Stimulated activated effector memory CD8-positive, alpha-beta T cell treated with anti-CD3 and anti-CD28 coated beads, Interleukin-12 subunit alpha, Interleukin-12 subunit beta, amount 100 ng/mL, for 72 hours (primary cell): ENCODE measurements around the gene CCR7.
"Not testable (repeated sequence)": the region's sequence is repeated elsewhere in the genome, so short reads cannot be mapped to it uniquely, and the experiment has no call there.

ENCODE experiments used
- ATAC-seq: fragments of 150-1000 bp; cut with Tn5 transposase; 2 replicates; pipeline ENCODE4 v1.10.0; 2021
- DNase-seq, 2 donors: peaks; one replicate each; pipeline ENCODE4 v3.0.0; 2021 to 2022; ENCODE audit warnings: low spot score in 2 of 2
- H3K27ac Mint-ChIP-seq: one replicate; pipeline ENCODE4 v1.8.0; 2022; ENCODE audit warnings: mild to moderate bottlenecking, mixed read lengths
- H3K36me3 Mint-ChIP-seq: one replicate; pipeline ENCODE4 v1.8.0; 2022; ENCODE audit warnings: mild to moderate bottlenecking, mixed read lengths
- H3K4me1 Mint-ChIP-seq: one replicate; pipeline ENCODE4 v1.8.0; 2022; ENCODE audit warnings: mixed read lengths
- H3K4me3 Mint-ChIP-seq: one replicate; pipeline ENCODE4 v1.8.0; 2022; ENCODE audit warnings: mild to moderate bottlenecking, mixed read lengths
- H3K9me3 Mint-ChIP-seq: one replicate; pipeline ENCODE4 v1.8.0; 2022; ENCODE audit warnings: mixed read lengths

CCR7 gene

DNA sequence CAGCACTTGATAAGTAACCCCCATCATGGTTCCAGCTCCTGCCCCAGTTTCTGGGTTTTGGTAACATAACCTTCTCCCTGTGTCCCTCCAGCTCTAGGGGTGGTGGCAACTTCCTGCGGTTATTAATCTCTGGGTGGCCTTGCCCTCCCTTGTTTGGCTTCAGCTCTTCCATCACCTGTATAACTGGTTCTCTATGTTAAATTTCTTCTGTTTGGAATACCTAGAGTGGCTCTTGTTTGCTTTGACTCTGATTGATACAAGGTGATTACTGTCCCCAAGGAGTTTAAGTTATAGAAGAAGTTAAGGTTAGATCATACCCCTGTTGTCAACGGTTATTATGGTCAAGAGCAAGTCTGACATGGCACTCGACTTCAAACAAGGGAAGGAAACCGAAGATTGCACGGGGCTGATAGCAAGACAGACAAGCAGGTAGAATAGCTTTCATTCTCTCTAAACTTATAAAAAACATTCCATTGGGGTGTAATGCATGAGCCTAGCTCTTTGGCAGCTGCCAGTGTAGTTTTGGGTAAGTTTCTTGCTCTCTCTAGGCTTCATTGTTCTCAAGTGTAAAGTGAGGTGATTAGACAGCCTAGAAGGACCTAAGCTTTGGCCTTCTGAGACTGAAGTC is 11.0 kb upstream of the CCR7 start:
- H3K9me3 Mint-ChIP-seq = peaks cover 18% of the 10 kb centered on the region
- ATAC-seq (no peak), DNase-seq (no peak)
- peaks cover 17% of the 10 kb centered on the region for H3K4me1 Mint-ChIP-seq
- no peak overlapping the region for H3K4me3 Mint-ChIP-seq
- H3K27ac Mint-ChIP-seq = no peak overlapping the region
- H3K36me3 Mint-ChIP-seq = no peaks in the 10 kb centered on the region

- ATAC-seq = no peak
- Mint-ChIP-seq H3K36me3 (no peaks in the 10 kb centered on the region), H3K4me3 (no peak overlapping the region), H3K9me3 (peaks cover 18% of the 10 kb centered on the region), H3K4me1 (peaks cover 20% of the 10 kb centered on the region), H3K27ac (no peak overlapping the region)
- DNase-seq = no peak
These were observed 9.0 kb upstream of the CCR7 start for GRCh38 chr17:40574292-40574691.

- not testable (repeated sequence) for ATAC-seq
- Mint-ChIP-seq H3K9me3 (peaks cover 18% of the 10 kb centered on the region), H3K4me1 (peaks cover 22% of the 10 kb centered on the region)
These were observed 7.1 kb upstream of the CCR7 start for GRCh38 chr17:40572245-40572993.

DNA sequence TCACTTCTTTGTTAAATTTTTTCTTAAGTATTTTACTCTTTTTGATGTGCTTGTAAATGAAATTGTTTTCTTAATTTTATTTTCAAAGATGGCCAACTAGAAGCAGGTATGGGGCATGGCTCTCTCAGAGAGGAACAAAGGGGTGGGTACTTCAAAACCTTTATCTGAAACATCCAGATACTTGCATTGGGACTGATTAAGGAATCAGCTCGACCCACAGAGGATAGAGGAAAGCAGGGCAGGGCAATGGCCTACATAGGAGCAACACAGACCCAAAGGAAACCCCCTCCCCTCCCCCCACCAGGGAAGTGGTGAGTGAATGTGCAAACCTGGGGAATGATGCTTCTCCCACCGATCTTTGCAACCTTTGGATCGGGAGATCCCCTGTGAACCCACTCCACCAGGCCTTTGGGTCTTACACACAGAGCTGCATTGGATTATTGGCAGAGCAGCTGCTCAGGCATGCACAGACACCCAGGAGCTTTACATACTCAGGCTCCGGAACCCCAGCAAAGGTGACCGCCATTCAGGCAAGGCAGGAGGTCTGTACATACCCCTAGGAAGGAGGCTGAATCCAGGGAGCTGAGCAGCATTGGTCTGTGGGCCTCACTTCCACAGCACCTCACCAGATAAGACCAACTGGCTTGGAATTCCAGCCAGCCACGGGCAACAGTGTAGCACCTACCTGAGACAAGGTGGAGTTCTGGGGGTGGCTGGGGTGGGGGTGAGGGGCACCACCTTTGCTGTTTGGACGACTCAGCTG is 3.0 kb upstream of the CCR7 start:
- ATAC-seq = no peak
- Mint-ChIP-seq H3K4me3 (no peak overlapping the region), H3K9me3 (peaks cover 8% of the 10 kb centered on the region), H3K4me1 (peaks cover 46% of the 10 kb centered on the region), H3K27ac (no peak overlapping the region), H3K36me3 (peaks cover 28% of the 10 kb centered on the region)
- no peak for DNase-seq

More at GRCh38 chr17:40572245-40572993, 7.1 kb upstream of the CCR7 start:
- H3K27ac Mint-ChIP-seq, H3K36me3 Mint-ChIP-seq, H3K4me3 Mint-ChIP-seq, DNase-seq: not testable (repeated sequence)

- DNase-seq (no peak), ATAC-seq (no peak)
- Mint-ChIP-seq H3K4me1 (peaks cover 54% of the 10 kb centered on the region), H3K27ac (no peak overlapping the region), H3K36me3 (peaks cover 37% of the 10 kb centered on the region), H3K4me3 (no peak overlapping the region), H3K9me3 (peaks cover 6% of the 10 kb centered on the region)
These were observed 2.1 kb upstream of the CCR7 start for GRCh38 chr17:40567377-40567776.

- ATAC-seq (no peak), DNase-seq (peak in 1 of 2 donors; percentile 48)
- H3K9me3 Mint-ChIP-seq = no peaks in the 10 kb centered on the region
- H3K27ac Mint-ChIP-seq = peak overlapping the region; percentile 98
- H3K4me1 Mint-ChIP-seq = peaks cover 69% of the 10 kb centered on the region
- peak overlapping the region; percentile 87 for H3K4me3 Mint-ChIP-seq
- peaks cover 52% of the 10 kb centered on the region for H3K36me3 Mint-ChIP-seq
These were observed 617 bp upstream of the CCR7 start for GRCh38 chr17:40565769-40566409.

GRCh38 chr17:40564195-40564882 is 933 bp downstream of the CCR7 start:
- DNase-seq (peak in 1 of 2 donors; percentile 85), ATAC-seq (no peak)
- H3K27ac Mint-ChIP-seq = peak overlapping the region; percentile 98
- H3K9me3 Mint-ChIP-seq = no peaks in the 10 kb centered on the region
- H3K4me3 Mint-ChIP-seq = peak overlapping the region; percentile 87
- peaks cover 78% of the 10 kb centered on the region for H3K4me1 Mint-ChIP-seq
- H3K36me3 Mint-ChIP-seq = peaks cover 68% of the 10 kb centered on the region

DNA sequence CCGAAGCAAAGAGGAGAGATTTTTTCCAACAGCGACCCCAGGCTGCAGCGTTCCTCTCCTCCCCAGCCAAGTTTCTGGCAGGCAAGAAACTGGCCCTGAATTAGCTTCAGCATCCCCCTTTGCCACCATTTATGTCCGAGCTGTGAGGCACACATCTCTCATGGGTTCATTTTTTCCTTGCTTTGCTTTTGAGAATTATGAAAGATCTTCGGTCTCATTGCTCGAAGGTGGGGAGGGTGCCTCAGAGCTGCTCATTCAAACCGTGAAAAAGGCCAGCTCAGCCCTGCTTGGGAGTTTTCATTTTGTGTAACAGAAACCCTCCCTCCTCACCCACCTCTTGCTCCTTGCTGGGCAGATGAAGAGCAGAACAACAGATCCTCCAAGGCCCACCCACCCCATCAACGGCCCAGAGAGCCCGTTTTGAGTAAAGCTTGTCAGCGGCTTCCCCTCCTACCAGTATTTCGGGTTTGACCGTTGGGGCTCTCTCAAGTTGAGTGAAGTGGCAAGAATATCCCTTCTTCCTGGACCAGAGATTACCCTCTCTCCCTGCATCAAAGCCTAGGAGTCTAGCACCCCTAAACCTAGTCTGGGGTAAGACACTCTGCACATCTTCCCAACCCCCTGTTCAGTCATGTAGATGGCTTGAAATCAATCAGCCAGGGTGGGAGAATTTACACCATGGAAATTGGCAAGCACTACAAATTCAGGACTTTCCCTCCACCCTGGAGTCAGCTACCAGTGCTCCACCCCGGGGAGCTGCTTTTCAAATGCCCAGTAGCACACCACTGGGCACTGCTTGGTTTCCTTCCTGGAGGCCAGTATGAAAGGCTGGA is 1.8 kb downstream of the CCR7 start:
- no peaks in the 10 kb centered on the region for H3K9me3 Mint-ChIP-seq
- peak overlapping the region; percentile 98 for H3K27ac Mint-ChIP-seq
- peaks cover 82% of the 10 kb centered on the region for H3K4me1 Mint-ChIP-seq
- ATAC-seq = peak; percentile 60
- peaks cover 77% of the 10 kb centered on the region for H3K36me3 Mint-ChIP-seq
- peak in 1 of 2 donors; percentile 91 for DNase-seq
- peak overlapping the region; percentile 87 for H3K4me3 Mint-ChIP-seq

DNA sequence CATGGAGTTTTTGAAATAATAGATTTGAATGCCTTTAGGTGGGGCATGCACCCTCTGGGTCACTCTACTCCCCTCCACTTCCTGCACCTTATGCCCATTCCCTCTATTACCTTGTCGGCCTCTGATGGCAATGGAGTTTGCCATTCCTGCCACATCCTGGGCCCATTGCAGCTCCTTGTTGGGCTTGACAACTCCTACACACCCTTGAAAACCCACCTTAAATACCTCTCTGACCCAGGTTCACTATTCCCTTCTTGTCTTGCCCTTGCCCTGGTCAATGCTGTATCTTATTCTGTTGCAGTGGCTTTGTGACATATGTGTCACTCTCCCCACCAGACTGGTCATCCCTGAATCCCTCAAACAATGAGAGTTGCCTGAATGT is 2.4 kb downstream of the CCR7 start:
- DNase-seq (no peak), ATAC-seq (no peak)
- Mint-ChIP-seq H3K27ac (peak overlapping the region; percentile 98), H3K36me3 (peaks cover 83% of the 10 kb centered on the region), H3K9me3 (no peaks in the 10 kb centered on the region), H3K4me1 (peaks cover 76% of the 10 kb centered on the region), H3K4me3 (peak overlapping the region; percentile 87)

- ATAC-seq (peak; percentile 70), DNase-seq (peak in 1 of 2 donors; percentile 86)
- peaks cover 81% of the 10 kb centered on the region for H3K4me1 Mint-ChIP-seq
- peak overlapping the region; percentile 87 for H3K4me3 Mint-ChIP-seq
- peak overlapping the region; percentile 98 for H3K27ac Mint-ChIP-seq
- peaks cover 91% of the 10 kb centered on the region for H3K36me3 Mint-ChIP-seq
- H3K9me3 Mint-ChIP-seq = no peaks in the 10 kb centered on the region
These were observed 3.2 kb downstream of the CCR7 start for GRCh38 chr17:40561871-40562611.

GRCh38 chr17:40561294-40561870 is 3.9 kb downstream of the CCR7 start:
- ATAC-seq = peak; percentile 27
- Mint-ChIP-seq H3K36me3 (peaks cover 97% of the 10 kb centered on the region), H3K9me3 (no peaks in the 10 kb centered on the region)

GRCh38 chr17:40560592-40561293 is 4.5 kb downstream of the CCR7 start:
- H3K9me3 Mint-ChIP-seq = no peaks in the 10 kb centered on the region
- peak; percentile 56 to 92 for DNase-seq

More at GRCh38 chr17:40561294-40561870, 3.9 kb downstream of the CCR7 start:
- DNase-seq = no peak
- H3K4me1 Mint-ChIP-seq = peaks cover 86% of the 10 kb centered on the region
- peak overlapping the region; percentile 87 for H3K4me3 Mint-ChIP-seq
- peak overlapping the region; percentile 98 for H3K27ac Mint-ChIP-seq

More at GRCh38 chr17:40560592-40561293, 4.5 kb downstream of the CCR7 start:
- Mint-ChIP-seq H3K27ac (peak overlapping the region; percentile 98), H3K4me3 (peak overlapping the region; percentile 87), H3K4me1 (peaks cover 82% of the 10 kb centered on the region), H3K36me3 (peaks cover 99% of the 10 kb centered on the region)
- ATAC-seq = peak; percentile 78
